Pancreas (tissue), 10 donors: ENCODE measurements around the gene IL17RA. TPM values are rescaled to one million over a fixed set of nuclear protein-coding genes. Genes with fewer than 3 reads are reported as not detected.
A peak's percentile ranks its signal among the peaks of the same experiment; 100 is the strongest.

Source experiments
- ATAC-seq, 4 donors: fragments of 200-7000 bp; cut with Tn5 transposase; one replicate each; pipeline versions ENCODE4 v1.8.0 to v1.9.1; 2020; ENCODE audit warnings: mild to moderate bottlenecking in 4 of 4, moderate library complexity in 4 of 4
- DNase-seq, 6 donors: peaks; one replicate each; pipeline ENCODE4 v3.0.0-alpha.2; 2020
- FAIRE-seq: peaks from 2 replicates; lab custom pipeline; 2012; peaks lifted over from hg19 to GRCh38; lab: Jason Lieb, UNC
- H3K27ac ChIP-seq, 4 donors: fragments of 200-600 bp; sonication (generic); 1 replicate in 3 of 4; 2 replicates in 1 of 4; pipeline versions ENCODE4 v1.5.0 to v1.8.0; 2020
- H3K27me3 ChIP-seq, 4 donors: fragments of 200-600 bp; one replicate each; pipeline ENCODE4 v1.8.0; 2021
- H3K36me3 ChIP-seq, 3 donors: fragments of 200-600 bp; sonication (generic) in 1 of 3; one replicate each; pipeline versions ENCODE4 v1.5.0 to v1.8.0; 2020 to 2021
- H3K4me1 ChIP-seq, 3 donors: fragments of 200-600 bp; one replicate each; pipeline ENCODE4 v1.8.0; 2021
- H3K4me3 ChIP-seq, 4 donors: fragments of 200-600 bp; sonication (generic) in 2 of 4; one replicate each; pipeline versions ENCODE4 v1.5.0 to v1.8.0; 2020 to 2021
- H3K9me3 ChIP-seq, 4 donors: fragments of 200-600 bp; one replicate each; pipeline ENCODE4 v1.8.0; 2021
- CTCF ChIP-seq, 4 donors: fragments of 200-600 bp; sonication (generic) in 3 of 4; IDR thresholded peaks; one replicate each; pipeline versions ENCODE4 v1.5.0 to v1.8.0; 2021; ENCODE audit warnings: antibody characterized with exemption in 4 of 4
- WGBS, 2 donors: extraction: QIAGEN DNeasy Blood & Tissue Kit; methylation state at CpG; one replicate each; pipeline ENCODE4 v1.1.7; 2013; 5-methylcytosine and 5-hydroxymethylcytosine counted together
- intact Hi-C, 3 donors: fragments of 100-400 bp; cut with DNase I; formaldehyde crosslinking; loops; one replicate each; pipeline versions ENCODE4 v1.11.1 to v1.14.2; 2022
- polyA plus RNA-seq, 2 donors: library from polyadenylated mRNA; stranded (reverse); fragments of 200-250 nt; gene quantifications; one replicate each; pipeline ENCODE4 v1.2.3, GENCODE V29; 2013
- total RNA-seq, 6 donors: library from RNA; stranded (reverse); fragmentation: NEBNext Ultra II Directional in 4 of 6; extraction: Animal tissue kit (Norgen Biotek cat#: 25700) in 4 of 6; gene quantifications; one replicate each; pipeline versions ENCODE4 v1.2.1 to v1.2.4, GENCODE V29; 2021 to 2023
- donor health status: healthy with polysubstance abuse.
- donor health status: DM: no; HTN: no; CAD: no; lungs with moderate emphysema.
- donor health status: DM: no; HTN: no; CAD: no.
- donor health status: control.
- donor health status: control.
- donor health status: Bipolar disorder and iron deficiency.
- donor health status: DM: yes; HTN: yes; CAD: no.
- donor health status: DM: no; HTN: no; CAD: no.
- donor health status: DM: no; HTN: no; CAD: no.
- donor health status: DM: yes; HTN: yes; CAD: no.

The IL17RA gene
- total and polyA plus RNA-seq, 8 donors, result 3.8 to 17.0 (median 8.1) TPM

GRCh38 chr22:17098379-17098819, 13.6 kb downstream of the IL17RA start:
- Histone ChIP-seq H3K36me3 (peaks cover 0 to 53% (median 13%) of the 10 kb centered on the region in 3 donors), H3K4me3 (no peak overlapping the region), H3K9me3 (no peaks in the 10 kb centered on the region), H3K4me1 (no peaks in the 10 kb centered on the region), H3K27ac (no peak overlapping the region), H3K27me3 (no peaks in the 10 kb centered on the region)
- FAIRE-seq (no peak), ATAC-seq (peak in 2 of 4 donors; percentile 61 to 69), DNase-seq (no peak)
- no peak for TF ChIP-seq CTCF (IDR thresholded peaks at IDR 0.05)
- intact Hi-C loops, result no loop called here
- 86 to 88% methylated on average over 7 of the region's 7 CpGs for WGBS, 2 donors

- FAIRE-seq (no peak), DNase-seq (no peak), ATAC-seq (peak in 1 of 4 donors; percentile 43)
- Histone ChIP-seq H3K27ac (no peak overlapping the region), H3K27me3 (no peaks in the 10 kb centered on the region), H3K4me3 (no peak overlapping the region), H3K4me1 (no peaks in the 10 kb centered on the region), H3K9me3 (no peaks in the 10 kb centered on the region), H3K36me3 (peaks cover 0 to 56% (median 13%) of the 10 kb centered on the region in 3 donors)
- no peak for TF ChIP-seq CTCF (IDR thresholded peaks at IDR 0.05)
- intact Hi-C loops, result no loop called here
- 74 to 81% methylated on average over 6 of the region's 6 CpGs for WGBS, 2 donors
These were observed 15.8 kb downstream of the IL17RA start for GRCh38 chr22:17100621-17101020.

GRCh38 chr22:17101475-17102296, 16.9 kb downstream of the IL17RA start:
- Histone ChIP-seq H3K36me3 (peaks cover 0 to 65% (median 13%) of the 10 kb centered on the region in 3 donors), H3K4me1 (no peaks in the 10 kb centered on the region), H3K9me3 (no peaks in the 10 kb centered on the region), H3K27me3 (no peaks in the 10 kb centered on the region), H3K4me3 (no peak overlapping the region), H3K27ac (no peak overlapping the region)
- 89% methylated on average over 14 of the region's 14 CpGs for WGBS, 2 donors
- DNase-seq (no peak), FAIRE-seq (no peak), ATAC-seq (no peak)
- TF ChIP-seq CTCF (IDR thresholded peaks at IDR 0.05), result no peak
- intact Hi-C loops, result no loop called here

GRCh38 chr22:17102297-17102667, 17.5 kb downstream of the IL17RA start:
- intact Hi-C loops, result no loop called here
- no peaks in the 10 kb centered on the region for H3K4me1 ChIP-seq
- WGBS, 2 donors, result 90 to 94% methylated on average over 7 of the region's 7 CpGs
- H3K36me3 ChIP-seq, result peaks cover 0 to 68% (median 13%) of the 10 kb centered on the region in 3 donors
- no peak for DNase-seq
- ATAC-seq, result no peak
- no peak for TF ChIP-seq CTCF (IDR thresholded peaks at IDR 0.05)
- H3K27me3 ChIP-seq, result no peaks in the 10 kb centered on the region
- FAIRE-seq, result no peak
- no peaks in the 10 kb centered on the region for H3K9me3 ChIP-seq
- no peak overlapping the region for H3K27ac ChIP-seq
- no peak overlapping the region for H3K4me3 ChIP-seq

- H3K9me3 ChIP-seq, result no peaks in the 10 kb centered on the region
- FAIRE-seq (no peak), ATAC-seq (no peak), DNase-seq (no peak)
- H3K27me3 ChIP-seq, result no peaks in the 10 kb centered on the region
- no peak overlapping the region for H3K27ac ChIP-seq
- no peak for TF ChIP-seq CTCF (IDR thresholded peaks at IDR 0.05)
- H3K36me3 ChIP-seq, result peaks cover 0 to 68% (median 11%) of the 10 kb centered on the region in 3 donors
- H3K4me1 ChIP-seq, result no peaks in the 10 kb centered on the region
- intact Hi-C loops, result no loop called here
- H3K4me3 ChIP-seq, result no peak overlapping the region
- 96 to 98% methylated on average over 9 of the region's 9 CpGs for WGBS, 2 donors
These were observed 18.6 kb downstream of the IL17RA start for GRCh38 chr22:17103351-17103750.
